ENCODE data around the gene MYL3. TPM values are rescaled to one million over a fixed set of nuclear protein-coding genes. Genes with fewer than 3 reads are reported as not detected.
A peak's percentile ranks its signal among the peaks of the same experiment; 100 is the strongest.
"Not testable (repeated sequence)": the region's sequence is repeated elsewhere in the genome, so short reads cannot be mapped to it uniquely, and the experiment has no call there.

Gene MYL3
- total RNA-seq = not detected

DNA sequence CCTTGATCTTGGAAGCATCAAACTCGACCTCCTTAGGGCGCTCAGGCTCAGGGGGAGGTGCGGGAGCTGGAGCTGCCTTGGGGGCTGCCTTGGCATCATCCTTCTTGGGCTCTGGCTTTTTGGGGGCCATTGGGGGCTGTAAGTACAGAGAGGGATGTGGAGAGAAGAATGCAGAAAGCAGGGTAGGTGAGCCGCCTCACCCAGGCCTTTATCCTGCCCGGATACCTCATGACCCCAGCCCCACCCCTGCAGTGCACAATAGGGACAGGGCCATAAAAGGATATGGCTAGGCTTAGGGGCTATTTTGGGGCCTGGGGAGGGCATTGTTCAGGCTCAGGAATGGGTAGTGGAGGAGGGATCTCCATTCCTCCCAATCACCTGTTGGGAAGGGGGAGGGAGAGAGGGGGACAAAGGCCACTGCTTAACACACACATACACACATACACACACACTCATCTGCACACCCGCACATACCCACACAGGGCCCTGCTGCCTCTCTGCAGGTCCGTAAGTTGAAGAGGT, at the start of gene MYL3:
Gene MYL3 (minus strand): TSS at position 184 of the 522 bp plus-strand sequence. CDS start 54 bp downstream, at position 130.
- DNase-seq = no peak

DNA sequence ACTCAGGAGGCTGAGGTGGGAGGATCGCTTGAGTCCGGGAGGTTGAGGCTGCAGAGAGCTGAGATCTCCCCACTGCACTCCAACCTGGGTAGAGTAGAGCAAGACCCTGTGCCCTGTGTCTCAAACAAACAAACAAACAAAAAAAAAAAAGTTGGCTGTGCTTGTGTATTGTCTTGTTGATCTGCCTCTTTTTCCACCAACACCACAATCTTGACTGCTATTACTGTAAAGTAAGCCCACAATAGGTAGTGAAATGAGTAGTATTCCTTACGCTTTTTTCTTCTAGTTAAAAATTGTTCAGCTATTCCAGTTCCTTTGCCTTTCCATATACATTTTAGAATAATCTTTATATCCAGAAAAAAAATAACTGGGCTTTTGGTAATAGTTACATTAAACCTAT, 49.7 kb upstream of the MYL3 start:
- DNase-seq = no peak

DNA sequence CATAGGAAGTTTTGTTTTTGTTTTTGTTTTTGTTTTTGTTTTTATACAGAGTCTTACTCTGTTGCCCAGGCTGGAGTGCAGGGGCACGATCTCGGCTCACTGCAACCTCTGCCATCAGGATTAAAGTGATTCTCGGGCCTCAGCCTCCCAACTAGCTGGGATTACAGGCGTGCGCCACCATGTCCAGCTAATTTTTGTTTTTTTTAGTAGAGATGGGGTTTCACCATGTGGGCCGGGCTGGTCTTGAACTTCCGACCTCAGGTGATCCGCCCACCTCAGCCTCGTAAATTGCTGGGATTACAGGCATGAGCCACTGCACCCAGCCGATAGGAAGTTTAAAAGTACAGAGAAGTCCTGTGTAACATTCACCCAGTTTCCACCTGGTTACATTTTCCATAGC, 47.7 kb upstream of the MYL3 start:
- not testable (repeated sequence) for DNase-seq

DNA sequence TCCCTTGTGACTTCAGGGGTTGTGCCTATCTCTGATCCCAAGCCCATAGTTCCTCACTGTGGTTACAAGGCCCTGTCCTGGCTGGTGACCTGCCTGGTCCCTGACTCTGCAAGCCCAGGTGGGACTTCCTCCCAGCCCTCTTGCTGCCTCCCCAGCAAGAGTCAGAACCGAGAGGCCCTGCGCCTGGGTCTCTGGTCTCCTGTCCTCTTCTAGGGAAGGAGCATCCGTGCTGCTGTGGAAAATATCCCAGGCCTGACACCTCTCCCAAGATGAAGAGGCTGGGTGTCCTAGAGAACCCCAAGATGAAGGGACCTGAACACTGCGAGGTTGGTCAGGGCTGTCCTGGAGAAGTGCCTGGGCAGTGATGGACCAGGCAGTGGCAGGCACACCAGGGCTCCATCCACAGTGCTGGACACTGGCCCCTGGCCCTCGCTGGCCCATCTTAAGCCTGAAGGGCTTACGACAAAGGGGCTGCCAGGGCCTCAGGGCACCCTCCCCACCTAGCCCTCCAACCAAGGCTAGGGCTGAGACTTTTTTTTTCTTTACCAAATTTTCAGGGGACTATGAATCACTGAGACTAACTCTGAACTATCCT, 47.0 kb upstream of the MYL3 start:
- no peak for DNase-seq

DNA sequence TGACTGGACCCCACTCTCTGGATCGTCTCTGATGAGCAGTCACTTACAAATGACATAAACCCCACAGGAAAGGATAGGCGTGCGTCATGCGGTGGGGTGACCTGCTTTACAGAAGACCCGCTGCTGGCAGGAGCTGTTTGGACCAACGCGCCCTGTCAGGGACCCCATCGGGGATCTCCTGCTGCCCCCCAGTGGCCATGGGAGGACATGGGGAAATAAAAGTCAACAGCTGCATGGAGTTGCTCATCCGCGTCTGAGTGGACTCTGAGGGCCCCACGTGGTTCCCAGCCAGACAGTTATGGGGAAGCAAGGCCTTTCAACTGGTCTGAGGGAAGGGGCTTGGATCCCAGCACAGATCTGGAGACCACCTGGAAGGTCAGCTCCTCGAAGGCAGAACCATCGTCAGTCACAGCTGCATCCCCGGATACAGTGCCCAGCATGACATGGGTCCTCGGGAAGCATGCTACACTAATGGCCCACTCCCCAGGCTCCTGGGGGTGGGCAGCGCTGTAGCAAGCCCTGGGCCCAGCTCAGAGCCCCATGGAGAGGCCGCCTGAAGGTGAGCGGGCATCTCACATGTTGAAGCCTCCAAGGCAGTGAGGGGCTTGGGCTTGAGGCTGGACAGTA, 46.4 kb upstream of the MYL3 start:
- peak; percentile 78 for DNase-seq

DNA sequence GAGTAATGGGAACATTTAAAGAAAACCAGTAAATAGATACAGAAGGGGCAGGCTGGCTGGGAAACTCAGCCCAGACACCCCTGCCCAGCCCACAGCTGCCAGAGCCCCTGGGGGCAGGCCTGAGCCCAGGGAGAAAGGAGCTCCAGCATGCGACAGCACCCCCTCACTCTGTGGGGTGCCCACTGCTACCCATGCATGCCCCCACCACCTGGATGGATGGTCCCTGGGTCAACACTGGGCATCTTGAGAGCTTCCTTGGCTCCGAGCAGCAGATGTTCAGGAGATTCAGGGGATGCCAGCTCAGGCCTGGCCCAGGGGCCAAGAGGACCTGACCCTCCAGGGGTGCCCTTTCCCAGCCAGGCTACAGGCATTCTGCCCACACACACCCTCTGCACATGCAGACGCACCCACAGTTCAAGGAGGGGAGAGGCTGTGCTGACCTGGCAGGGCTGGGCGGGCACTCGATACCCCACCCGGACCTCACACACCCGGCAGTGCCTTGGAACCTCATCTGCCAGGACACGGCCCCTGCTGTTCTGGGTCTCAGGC, 45.8 kb upstream of the MYL3 start:
- DNase-seq = no peak

DNA sequence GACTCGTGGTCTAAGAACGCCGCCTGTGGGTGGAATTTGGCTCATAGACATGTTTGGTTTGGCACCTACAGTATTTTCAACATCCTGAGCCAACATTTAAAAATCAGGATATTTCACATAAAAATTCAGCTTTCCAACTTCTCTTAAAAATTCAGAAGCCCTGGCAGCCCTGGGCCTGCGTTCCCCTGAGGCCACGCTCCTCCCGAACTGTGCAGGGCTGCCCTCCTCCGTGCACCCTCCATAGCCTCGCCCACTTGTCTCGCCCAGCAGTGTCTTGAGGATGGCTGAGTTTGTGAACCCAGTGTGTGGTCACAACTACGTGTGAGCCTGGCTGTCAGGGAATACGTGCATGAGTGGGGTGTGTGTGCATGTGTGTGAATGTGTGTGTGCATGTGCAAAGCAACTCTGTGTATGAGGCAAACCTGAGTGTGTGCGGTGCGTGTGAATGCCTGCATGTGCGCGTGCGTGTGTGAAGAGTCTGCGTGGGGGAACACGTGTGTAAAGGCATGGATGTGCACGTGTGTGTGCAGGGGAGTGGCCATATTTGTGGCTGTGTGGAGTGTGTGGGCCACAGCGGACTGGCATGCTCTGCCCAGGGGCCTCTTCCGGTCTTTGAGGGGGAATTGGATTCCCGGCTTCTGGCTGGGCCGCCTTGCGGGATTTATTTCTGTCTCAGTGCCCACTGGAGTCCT, 45.2 kb upstream of the MYL3 start:
- no peak for DNase-seq

DNA sequence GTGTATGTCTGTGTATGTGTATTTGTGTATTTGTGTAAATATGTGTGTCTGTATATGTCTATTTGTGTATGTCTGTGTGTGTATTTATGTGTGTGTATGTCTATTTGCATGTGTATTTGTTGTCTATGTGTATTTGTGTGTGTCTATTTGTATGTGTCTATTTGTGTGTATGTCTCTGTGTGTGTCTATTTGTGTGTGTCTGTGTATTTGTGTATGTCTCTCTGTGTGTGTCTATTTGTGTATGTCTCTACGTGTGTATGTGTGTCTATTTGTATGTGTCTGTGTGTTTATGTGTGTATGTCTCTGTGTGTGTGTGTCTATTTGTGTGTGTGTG, 44.7 kb upstream of the MYL3 start:
- DNase-seq = no peak

DNA sequence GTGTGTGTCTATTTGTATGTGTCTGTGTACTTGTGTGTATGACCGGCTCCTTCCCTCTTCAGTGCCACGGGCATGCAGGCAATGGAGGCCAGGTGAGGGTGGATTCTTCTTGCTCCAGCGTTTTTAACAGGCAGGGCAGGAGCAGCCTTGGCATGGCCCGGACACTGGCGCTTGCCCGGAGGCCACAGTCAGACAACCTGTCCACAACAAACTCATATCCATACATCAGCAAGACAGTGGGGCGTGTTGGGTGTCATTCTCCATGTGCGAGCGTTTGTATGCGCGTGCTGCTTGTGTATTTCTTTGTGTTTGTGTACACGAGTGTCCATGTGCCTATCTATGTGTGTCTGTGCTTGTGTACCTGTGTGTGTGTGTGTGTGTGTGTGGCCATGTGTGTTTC, 44.0 kb upstream of the MYL3 start:
- DNase-seq = no peak

DNA sequence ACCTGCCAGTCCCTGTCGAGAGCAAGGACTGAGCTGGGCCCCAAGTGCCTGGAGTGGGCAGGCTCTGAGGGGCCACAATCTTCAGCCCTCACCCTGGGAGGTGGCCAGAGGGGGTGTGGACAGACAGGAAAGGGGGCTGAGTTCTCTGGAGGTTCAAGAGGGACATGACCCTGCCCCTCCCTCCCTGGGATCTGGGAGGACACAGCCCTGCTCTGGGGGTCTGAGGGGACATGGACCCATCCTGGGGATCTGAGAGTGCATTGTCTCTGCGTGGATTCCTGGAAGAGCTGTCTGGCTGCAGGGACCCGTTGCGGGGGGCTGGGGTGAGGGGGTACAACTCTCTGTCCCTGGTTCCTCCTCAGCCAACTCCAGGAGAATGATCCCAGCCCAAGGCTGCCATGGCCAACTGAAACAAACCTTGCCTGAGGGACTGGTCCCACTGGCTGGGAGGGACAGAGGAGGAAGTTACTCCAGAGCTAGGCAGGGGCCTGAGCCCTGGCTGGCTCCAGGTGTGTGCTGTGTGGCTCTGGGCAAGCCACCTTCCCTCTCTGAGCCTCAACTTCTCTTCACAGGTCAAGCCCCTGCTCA, 43.3 kb upstream of the MYL3 start:
- no peak for DNase-seq

DNA sequence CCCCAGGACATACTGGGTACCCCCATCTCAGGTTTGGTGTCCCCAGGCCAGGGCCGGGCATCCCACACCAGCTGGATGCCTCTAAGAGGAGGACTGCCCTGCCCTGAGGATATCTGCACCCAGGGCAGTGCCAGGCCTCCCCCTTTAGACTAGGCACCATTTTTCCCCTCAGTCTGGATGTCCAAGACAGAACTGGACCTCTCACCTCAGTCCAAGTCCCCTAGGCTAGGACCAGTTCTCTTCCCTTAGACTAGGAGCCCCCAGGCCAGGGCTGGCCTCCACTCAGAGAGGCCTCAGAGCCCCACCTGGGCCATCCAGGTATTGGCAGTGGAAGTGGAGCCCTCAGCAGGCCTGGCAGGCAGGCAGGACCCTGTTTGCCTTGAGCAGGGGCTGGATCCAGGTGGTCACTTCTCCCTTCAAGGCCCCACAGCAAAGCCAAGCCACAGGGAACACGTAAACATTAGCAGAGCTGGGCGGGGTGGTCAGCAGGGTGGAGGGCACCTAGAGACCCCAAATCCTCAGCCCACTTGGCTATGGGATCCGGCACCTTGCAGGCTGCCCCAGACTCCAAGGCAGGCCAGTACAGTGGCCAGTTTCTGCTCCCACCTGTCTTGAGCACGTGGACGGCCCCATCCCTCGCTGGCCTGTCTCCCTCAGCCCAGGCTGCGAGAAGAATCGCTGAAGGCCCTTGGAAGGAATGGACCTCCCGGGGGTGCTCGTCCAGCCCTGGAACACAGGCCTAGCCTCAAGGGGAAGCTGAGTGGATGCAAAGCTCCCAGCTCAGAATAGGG, 42.6 kb upstream of the MYL3 start:
- DNase-seq = no peak

DNA sequence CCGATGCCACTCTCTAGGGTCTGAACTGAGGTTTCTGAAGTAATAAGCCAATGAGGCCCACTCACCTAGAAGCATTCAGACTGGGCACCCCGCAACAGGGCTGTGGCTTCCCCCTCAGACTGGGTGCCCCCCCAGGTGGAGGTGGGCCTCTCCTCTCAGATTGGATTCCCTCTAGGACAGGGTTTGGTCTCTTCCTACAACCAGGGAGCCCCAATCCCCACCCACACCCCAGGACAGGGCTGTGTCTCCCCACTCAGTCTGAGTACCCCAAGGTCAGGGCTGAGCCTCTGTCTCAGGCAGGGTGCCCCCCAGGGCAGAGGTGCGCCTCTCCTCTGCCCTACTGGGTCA, 41.9 kb upstream of the MYL3 start:
- no peak for DNase-seq

DNA sequence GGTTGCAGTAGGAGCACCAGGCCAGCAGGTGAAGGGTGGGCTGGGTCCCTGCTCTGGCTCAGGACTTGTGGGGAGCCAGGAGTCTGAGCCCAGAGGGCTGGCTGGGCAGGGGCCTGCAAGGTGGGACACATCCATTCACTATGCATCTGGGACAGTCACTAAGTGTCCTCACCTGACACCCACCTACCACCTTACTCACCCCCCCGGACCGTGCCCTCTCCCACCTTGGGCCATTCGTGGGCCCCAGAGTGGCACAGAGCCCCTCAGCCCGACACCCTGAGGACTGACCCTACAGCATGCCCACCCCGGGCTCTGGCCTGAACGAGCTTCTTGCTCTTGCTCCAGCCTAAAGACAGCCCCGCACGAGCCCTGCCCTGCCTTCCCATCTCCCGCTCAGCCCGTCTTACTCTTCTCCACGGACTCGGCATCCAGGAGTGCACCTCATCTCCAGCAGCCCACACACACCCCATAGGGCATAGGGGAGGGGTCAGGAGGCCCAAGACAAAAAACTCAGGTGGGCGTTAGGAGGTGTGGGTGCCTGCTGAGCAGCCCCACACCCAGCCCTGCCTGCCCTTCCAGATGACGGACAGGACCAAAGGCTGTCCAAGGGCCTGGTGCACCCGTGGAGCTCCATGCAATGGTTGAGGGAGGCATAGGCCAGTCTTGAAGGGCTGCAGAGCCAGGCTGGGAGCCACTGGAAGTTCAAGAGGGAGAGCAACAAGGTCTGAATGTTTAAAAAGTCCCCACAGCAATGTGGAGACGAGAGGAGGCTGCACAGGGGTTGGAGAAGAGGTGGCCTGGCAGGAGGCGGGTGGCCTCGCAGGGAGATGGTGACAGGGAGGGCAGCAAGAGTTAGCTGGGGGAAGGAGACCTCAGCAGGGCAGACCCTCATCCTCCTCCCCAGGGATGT, 41.3 kb upstream of the MYL3 start:
- DNase-seq = no peak

DNA sequence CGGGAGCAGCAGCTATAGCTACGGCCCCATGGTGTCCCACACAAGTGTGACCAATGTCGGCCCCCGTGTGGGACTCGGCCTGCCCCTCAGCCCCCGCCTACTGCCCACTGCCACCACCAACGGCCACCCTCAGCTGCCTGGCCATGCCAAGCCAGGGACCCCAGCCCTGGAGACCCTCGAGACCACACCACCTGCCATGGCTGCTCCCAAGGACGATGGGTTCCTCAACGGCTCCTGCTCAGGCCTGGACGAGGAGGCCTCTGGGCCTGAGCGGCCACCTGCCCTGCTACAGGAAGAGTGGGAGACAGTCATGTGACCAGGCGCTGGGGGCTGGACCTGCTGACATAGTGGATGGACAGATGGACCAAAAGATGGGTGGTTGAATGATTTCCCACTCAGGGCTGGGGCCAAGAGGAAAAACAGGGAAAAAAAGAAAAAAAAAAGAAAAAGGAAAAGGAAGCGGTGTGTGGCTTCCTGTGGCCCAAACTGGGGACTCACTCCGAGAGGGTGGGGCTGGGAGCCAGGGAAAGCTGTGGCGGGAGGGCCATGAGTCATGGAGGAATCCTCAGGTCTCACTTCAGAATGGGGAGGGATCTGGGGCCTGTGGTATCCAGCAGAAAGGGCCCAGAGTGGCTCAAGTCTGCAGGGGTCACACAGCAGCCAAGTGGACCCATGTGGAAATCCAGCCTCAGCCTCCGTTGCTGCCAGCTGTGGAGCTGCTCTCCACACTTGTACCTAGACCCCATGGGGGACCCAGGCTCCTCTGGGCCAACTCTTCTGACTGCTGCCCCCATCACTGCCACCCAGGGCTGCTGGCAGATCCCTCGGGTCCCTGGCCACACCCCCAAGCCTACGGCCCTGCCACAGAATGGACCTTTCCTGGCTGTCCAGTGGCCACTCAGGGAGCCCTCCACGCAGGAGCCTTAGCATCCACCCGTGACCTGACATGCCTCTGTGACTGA, 40.4 kb upstream of the MYL3 start:
- no peak for DNase-seq

DNA sequence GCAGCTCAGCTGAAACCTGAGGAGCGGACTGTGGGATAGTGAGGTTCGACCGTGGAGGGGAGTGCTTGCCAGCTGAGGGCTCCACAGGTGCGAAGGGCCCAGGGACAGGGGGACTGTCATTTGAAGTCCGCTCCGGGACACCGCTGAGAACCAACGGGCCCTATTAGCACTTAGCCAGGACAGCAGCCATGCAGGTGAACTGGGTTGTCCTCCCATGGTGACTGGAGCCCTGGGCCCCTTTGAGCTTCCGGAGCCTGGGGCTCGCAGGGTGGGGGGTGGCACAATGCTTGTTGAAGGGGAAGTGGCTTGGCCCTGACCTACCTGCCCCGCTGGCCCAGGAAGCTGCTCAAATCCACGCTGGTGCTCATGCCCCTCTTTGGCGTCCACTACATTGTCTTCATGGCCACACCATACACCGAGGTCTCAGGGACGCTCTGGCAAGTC, 39.0 kb upstream of the MYL3 start:
- DNase-seq = no peak

DNA sequence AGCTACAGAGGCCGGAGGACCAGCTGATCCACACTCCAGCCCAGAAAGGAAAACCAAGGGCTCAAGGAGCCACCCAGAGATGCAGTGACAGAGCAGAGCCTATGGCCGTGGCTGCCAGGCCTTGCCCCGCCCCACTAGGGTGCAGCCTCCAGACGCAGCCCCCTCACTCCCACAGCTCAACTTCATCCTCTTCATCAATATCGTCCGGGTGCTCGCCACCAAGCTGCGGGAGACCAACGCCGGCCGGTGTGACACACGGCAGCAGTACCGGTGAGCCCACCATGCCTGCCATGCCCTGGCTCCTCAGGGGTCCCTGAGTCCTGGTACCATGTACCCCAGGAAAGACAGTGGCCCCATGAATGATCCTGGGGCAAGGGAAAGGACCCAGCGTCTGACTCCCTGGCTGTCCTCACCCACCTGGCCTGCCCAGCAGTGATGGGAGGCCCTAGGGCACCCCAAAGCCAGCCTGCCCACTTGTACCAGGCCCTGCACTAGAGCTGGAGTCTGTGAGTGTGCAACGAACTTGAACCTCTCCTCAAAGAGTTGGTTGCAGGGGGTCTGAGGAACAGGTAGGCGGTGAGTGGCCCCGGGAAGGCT, 38.4 kb upstream of the MYL3 start:
- no peak for DNase-seq

DNA sequence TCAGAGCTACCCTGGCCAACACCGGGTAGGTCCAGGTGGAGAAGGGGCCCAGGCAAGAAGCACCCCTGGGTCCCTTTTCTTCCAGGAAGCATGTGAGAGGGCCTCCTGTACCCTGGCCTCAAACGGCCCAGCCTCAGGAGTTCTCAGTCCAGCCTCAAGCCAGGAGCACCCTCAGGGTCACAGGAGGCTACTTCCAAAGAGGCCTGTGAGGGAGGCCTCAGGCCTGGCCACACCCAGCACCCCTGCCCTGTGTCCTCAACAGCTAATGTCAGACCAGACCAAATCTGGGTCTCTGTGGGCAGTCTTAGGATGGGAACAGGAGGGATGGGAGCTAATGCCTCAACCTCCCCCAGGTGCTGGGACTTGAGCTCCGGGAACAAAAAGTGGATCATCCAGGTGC, 37.8 kb upstream of the MYL3 start:
- DNase-seq = no peak

DNA sequence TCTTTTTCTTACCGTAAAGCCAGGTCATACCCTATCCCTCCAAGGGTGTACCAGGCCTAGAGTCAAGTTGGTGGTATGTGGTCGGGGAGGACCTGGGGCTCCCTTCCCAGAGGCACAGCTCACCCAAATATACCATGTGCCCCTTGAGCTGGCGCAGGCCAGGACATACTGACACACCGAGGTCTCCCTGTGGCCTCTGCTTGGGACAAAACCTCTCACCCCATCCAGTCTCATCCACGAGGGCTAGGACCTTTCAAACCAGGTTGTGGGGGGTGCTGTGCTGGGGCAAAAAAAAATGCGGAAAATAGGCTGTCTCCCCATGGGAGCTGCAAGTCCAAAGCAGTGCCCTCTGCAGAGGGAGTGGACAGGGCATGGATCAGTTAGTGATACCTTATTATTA, 37.1 kb upstream of the MYL3 start:
- no peak for DNase-seq

DNA sequence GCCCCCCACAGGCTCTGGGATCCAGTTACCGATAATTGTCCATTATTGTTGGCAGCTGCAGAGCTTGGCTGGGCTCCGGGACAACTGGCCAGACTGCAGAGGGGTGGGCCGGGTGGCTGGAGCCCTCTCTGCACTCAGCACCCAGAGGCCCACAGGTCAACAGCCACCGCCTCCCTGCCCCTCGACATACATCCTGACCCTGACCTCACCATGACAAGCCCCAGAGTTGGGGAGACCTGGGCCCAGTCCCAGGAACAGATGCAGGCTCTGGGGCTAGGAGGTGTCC, 36.7 kb upstream of the MYL3 start:
- DNase-seq = no peak

Data from occipital lobe (tissue), 2 donors.